ENCODE results near the gene ADAMTSL3.
"Not testable (repeated sequence)": the region's sequence is repeated elsewhere in the genome, so short reads cannot be mapped to it uniquely, and the experiment has no call there.

Gene ADAMTSL3

DNA sequence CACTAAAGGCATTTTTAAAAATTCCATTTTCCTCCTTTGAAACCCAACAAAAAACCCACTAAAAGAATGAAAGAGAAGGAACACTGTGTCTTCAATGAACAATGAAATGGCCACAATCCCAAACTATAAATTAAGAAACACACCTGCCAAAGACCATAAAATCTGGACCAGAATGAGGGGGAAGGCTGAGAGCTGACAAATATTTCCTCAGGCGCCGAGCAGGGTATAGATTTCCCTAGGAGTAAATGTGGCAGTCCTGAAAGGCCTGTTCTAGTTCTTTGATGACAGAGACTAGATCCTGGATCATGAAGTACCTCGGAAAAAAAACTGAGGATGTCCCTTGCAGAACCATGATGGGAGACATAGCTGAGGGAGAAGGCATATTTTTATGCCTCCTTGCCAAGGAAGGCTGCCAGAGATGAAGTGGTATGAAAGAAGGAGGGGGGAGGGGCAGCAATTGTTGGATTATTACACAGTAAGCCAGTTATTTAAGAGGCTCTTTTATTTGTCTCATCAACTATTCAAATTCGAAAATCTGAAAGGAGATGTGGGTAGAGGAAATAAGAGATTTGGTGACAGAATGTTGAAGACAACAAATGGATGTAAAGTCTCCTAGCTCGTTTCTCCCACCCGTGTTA is 306.4 kb downstream of the ADAMTSL3 start:
- DNase-seq (ENCODE audit: low spot score) (no peak), FAIRE-seq (no peak)

DNA sequence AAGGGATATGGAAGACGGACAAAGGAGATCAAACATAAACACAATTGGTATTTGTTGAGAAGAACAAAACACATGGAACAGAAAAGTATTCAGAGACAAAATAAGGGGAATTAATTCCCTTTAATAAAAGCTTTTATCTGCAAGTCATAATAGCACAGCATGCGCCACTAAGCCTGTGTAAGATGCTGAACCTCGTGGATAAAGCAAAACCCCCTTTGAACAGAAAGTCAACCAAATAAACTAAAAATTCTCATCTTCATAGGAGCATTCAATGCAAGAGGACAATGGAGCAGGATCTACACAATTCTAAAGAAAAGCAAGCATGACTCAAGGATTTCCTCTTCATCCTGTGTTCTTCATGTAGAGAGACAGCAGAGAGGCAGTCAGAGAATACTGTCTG is 307.4 kb downstream of the ADAMTSL3 start:
- FAIRE-seq (no peak), DNase-seq (ENCODE audit: low spot score) (no peak)

DNA sequence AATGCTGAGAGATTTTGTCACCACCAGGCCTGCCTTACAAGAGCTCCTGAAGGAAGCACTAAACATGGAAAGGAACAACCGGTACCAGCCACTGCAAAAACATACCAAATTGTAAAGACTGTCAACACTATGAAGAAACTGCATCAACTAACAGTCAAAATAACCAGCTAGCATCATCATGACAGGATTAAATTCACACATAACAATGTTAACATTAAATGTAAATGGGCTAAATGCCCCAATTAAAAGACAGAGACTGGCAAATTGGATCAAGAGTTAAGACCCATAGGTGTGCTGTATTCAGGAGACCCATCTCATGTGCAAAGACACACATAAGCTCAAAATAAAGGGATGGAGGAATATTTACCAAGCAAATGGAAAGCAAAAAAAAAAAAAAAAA is 311.0 kb downstream of the ADAMTSL3 start:
- DNase-seq (ENCODE audit: low spot score); FAIRE-seq: not testable (repeated sequence)

DNA sequence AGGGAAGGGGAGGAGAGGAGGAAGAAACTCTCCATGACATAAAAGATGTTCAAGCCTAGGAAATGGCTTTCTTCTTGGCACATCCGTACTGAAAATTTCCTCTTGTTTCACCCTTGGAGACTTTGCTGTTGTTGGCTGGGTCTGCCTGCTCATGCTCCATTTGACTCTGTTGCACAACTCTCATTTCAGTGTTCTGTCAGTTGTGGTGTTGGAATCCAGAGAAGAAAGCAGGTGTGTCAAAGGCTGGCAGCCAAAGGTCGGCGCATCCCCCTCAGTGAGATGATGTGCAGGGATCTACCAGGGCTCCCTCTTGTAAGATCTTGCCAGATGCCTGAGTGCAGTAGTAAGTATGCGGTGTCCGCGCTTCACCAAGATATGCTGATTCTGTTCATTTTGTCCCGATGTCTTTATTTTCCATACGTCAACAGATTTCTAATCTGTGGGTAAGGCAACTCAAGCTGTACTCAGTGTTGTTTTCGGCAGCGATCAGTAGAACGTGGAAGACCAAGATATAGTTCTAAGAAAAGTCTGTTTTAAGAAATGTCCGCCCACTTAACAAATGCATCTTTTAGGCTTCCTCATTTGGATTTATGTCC is 316.5 kb downstream of the ADAMTSL3 start:
- no peak for DNase-seq (ENCODE audit: low spot score)
- no peak for FAIRE-seq

DNA sequence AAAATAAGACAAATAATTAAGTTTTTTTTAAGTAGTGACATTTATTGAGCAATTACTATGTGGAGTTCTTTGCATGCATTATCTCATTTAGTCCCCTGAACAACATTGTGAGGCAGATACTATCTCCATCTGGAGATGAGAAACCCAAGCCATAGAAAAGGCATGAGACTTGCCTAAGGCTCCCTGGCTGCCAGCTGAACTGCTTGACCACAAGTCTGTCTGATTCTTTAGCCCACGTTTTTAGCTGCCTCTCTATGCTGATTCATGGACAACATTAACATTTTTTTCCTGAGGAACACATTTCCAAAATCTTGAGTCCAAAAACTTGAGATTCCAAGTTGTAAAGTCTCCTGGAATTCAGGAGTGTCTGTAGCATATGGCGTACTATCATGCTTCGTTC is 318.1 kb downstream of the ADAMTSL3 start:
- FAIRE-seq = no peak
- DNase-seq (ENCODE audit: low spot score) = no peak

DNA sequence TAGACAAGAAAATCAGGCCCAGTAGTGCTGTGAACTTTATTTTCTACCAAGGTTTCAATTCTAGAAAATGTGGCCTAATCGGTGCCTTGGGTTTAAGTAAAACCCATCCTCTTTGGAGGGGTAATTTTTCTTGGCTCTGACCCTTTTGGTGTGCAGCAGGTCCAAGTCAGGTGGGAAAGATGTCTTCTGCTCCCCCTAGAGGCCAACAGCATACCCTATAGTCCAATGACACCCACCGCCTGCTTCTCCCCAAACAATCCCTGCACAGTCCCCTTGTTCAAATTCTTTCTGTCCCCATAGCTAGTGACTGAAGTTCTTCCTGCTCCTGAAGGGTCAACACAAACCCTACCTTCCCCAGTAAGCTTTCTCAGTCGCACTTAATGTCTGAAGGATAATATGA is 319.9 kb downstream of the ADAMTSL3 start:
- DNase-seq (ENCODE audit: low spot score) (no peak), FAIRE-seq (no peak)

DNA sequence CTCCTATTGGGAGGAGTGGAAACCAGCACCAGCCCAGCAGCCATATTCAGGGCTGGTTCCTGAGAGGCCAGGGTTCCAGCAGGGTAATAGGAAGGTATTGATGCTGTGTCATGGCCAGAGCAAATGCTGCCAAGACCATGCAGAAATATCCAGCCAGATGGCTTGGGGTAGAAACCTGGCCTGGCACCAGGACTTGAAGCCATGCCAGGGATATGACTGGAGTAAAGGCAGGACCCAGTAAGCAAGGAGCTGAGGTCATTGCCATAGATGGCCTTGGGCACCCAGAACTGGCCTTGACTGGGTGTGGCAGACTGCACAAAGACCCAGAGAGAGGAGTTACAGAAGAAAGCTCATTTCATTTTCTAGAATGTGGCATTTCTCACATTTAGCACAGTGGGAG is 324.1 kb downstream of the ADAMTSL3 start:
- FAIRE-seq (no peak), DNase-seq (ENCODE audit: low spot score) (no peak)

DNA sequence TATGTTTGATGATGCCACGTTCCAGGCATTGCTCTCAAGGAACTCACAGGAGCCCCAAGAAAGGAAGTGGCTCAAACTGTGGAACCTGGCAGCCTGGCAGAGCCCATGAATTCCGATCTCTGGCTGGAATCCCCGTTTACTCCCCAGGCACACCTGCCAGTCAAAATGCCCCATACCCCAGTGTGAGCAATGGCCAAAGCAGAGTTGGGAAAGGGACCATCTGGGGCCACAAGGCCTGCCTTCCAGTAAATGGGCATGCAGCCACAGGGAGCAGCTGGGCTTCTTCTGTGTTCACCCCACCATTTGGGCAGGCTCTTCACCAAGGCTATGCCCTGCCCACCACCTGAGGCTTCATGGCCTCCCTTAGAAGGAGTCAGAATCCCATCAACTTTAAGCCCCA is 324.7 kb downstream of the ADAMTSL3 start:
- FAIRE-seq = no peak
- DNase-seq (ENCODE audit: low spot score) = no peak

DNA sequence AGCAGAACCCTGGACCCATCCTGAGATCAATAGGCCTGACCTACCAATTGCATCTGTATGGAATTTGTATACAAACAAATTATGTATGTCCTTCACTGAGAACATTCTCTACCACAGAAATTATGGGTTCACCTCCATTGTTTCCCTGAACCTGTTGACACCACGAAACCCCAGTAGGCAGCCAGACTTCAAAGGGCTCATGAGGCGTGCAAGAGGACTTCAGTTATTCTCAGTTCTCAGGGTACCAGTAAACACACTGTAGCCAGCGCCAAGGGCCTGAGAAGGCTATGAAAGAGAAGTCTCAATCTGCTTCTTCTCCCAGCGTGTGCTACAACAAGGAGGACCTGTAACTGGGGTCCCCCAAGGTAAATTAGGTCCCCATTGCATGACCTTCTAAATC is 326.7 kb downstream of the ADAMTSL3 start:
- FAIRE-seq (no peak), DNase-seq (ENCODE audit: low spot score) (no peak)

DNA sequence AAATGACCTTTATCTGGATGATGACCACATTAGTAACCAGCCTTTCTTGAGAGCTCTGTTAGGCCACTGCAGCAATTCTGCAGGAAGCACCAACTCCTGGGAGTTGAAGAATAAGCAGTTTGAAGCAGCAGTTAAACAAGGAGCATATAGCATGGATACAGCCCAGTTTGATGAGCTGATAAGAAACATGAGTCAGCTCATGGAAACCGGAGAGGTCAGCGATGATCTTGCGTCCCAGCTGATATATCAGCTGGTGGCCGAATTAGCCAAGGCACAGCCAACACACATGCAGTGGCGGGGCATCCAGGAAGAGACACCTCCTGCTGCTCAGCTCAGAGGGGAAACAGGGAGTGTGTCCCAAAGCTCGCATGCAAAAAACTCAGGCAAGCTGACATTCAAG is 328.8 kb downstream of the ADAMTSL3 start:
- DNase-seq (ENCODE audit: low spot score) (no peak), FAIRE-seq (no peak)

DNA sequence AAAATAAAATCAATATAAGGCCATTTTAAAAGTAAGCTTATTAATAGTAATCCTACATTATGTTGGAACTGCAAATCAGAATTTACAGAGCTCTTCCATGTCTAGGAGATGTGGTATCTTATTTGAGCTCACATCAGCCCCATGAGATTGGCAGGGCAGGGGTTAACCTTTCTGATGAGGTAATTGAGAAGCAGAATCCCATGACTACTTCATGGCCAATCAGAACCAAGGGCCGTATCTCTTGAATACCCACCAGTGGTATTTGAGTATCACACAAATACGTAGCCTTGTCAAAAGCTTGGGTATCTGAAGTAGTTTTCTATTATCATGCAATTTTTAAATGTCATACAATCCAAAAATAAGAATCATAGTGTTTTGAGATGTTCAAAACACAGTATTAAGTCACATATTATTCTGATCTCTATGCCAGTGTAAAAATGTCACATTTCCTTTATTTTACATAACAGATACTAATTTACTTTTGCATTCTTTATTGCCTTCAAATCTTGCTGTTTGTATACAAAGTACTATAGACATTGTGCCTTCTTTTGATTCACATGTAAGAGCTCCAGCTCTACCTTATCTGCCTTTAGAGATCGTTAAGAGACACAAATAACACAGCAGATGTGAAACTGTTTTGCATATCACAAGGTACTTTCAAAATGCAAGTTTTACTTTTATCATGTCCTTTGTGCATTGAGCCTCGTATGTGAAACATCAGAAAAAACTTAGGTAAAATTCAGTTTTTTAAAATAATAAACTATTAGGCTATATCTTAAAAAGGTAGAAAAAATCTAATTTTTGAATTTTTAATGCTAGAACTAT is 329.9 kb downstream of the ADAMTSL3 start:
- FAIRE-seq (no peak), DNase-seq (ENCODE audit: low spot score) (no peak)

DNA sequence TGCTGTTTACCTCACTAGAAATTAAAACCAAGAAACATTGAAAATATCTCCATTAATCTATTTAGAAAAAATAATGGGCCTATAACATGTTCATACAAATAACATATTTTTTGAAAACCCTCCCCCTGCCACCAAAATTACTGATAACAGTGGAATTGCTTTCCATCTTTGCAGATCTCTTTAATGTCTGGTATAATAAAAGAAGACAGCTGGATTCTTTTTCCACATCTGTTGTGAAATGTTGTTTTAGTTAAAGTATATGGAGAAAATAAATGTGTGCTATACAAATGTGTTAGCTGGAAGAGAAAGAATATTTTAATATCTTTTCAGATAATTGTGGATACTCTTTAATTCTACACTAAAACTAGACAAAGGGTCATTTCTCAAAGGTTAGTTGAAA is 330.7 kb downstream of the ADAMTSL3 start:
- FAIRE-seq (no peak), DNase-seq (ENCODE audit: low spot score) (no peak)

DNA sequence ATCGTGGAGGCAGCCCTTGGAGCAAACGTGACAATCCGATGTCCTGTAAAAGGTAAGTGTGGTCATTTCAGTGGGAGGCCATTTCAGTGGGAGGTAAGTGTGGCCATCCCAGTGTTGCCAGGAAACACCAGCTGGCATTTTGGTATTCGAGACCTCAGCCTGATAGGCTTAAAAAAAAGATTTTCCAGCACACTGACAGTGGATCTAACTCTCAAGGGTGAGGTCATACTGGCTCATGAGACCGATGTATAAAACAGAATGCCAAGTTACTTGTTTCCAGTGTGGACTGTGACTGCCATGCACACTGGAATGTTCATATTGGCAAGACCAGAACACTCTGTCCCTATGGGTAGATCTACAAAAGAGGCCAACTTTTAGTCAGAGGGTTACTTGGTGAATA is 337.2 kb downstream of the ADAMTSL3 start:
- FAIRE-seq (peak; percentile 42), DNase-seq (ENCODE audit: low spot score) (no peak)

DNA sequence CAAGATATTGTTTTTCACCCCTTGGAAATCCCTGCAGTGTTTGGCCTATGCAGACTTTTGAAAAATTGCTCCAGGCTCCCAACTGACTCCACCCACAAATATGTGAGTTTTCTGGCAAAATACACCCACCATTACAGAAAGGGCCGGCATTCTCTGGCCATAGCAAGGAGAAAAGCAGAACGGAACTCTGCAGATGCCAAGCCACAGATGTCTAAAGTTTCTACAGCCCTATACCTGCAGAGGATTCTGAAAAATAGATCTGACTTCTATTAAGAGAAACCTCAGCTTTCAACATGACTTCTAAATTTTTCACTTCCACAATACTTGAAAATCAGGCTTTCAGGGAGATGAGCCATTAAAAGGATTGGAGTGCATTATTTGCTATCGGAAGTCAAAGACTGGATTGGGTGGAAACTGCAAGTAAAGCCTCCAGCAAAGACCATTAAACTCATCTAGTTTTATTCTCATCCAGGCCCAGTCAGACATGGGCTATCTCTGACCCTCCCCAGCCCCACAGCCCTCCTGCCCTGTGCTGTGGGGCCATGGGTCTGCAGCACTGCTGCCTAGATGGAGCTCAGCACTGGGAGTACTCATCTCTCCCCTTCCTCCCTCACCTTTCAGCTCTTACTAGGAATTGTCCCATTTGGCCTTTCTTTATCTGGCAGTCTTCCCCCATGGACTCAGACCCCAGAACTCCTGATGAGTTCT is 338.6 kb downstream of the ADAMTSL3 start:
- DNase-seq (ENCODE audit: low spot score) (no peak), FAIRE-seq (no peak)

DNA sequence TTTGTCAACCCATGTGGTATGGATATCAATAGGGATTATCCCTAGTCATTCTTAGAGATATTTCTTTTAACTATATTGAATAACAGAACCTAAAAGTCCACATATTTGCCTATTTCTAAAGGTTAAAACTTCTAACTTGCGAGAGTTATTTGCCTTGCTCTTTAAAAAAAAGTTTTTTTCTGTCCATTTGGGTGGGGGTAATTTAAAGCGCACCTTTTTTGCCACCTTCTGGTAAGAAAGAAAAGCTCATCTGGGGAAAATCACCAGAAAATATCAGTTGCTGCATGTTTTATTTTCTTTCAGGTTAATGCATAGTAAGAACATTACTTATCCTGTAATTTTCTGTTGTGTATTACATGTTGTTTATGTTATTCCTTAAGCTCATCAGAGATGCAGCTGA is 339.7 kb downstream of the ADAMTSL3 start:
- DNase-seq (ENCODE audit: low spot score) = no peak
- no peak for FAIRE-seq

DNA sequence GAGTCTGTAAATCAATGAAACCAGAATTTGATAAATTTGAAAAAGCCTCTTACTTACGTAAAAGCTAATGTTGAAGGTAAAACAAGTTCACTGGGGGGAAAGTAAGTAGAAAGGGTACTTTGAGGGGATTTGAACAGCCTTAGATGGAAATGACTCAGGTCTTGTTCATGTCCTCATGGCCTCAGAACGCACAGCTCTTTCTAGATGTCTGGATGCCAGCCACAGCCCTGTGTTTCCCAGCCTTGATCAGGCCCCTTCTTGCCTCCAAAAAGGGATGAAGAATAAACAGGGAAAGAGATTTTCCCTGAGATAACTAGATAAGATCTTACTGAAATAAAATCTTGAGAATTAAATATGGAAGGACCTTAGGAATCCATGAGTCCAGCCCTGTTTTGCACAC is 344.6 kb downstream of the ADAMTSL3 start:
- FAIRE-seq (no peak), DNase-seq (ENCODE audit: low spot score) (no peak)

DNA sequence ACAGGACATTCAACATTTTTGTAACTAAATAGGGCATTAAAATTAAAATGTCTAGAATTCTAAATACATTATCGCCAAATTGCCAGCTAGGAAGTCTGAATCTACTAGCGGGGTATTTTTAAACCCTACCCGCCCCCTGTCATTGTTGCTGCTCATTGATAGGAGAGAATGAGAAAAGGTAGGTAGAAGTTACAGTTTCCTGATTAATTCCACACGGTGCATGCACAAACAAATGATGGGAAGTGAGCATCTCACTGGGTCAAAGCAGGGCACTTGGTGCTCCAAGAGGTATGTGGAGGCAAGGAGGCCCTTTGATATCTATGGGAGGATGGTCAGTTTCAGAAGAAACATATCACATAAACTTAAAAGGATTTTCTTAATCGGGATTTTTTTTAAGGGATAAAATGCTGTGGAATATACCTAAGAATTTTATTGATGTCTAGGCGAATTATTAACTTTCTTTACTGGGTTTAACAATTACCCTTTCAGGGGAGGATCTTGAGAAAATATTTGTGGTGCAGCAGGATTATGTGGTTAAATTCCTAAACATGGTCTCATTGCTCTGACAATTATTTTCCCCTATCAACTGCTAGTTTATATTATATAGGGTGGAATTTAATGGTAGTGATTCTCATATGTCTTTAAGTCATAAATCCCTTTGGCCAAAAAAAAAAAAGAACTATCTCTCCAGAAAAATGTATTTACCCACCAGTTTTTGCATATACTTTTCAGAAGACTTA is 345.6 kb downstream of the ADAMTSL3 start:
- peak; percentile 20 for FAIRE-seq
- peak; percentile 44 for DNase-seq (ENCODE audit: low spot score)

DNA sequence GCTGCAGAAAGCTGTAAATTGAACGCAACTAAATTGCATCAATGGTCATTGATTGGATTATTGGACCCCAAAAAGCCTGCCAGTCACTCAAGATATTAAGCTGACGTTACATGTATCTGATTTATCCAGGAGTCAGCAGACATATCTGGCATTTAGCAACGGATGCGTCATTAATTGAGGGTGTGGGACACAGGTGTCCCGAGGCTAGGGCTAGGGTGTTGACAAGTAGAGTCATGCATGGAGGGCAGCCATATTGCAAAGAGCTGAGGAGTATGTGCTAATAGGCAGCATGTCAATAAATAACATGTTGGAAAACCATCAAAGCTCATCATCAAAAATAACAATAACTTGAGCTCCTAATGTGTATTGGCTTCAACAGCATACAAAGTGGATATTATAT is 347.1 kb downstream of the ADAMTSL3 start:
- DNase-seq (ENCODE audit: low spot score) (no peak), FAIRE-seq (no peak)

DNA sequence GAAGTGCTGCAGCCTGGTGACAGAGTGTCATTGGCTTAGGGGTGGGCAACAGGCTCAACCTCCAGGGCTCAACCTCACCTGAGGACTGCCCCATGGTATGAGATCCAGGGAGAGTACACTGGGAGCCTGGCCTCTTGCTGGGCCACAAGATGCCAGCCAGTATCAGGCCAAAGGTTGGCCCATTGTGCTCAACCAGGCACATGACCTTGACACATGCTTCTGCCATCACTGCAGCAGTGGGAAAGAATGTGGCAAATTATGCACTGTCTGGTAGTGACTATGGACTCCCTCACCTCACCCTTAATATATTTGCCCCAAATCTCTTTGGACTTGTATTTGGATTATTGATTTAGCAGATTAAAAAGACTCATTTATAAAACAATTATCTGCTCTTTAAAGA is 347.7 kb downstream of the ADAMTSL3 start:
- no peak for DNase-seq (ENCODE audit: low spot score)
- no peak for FAIRE-seq

DNA sequence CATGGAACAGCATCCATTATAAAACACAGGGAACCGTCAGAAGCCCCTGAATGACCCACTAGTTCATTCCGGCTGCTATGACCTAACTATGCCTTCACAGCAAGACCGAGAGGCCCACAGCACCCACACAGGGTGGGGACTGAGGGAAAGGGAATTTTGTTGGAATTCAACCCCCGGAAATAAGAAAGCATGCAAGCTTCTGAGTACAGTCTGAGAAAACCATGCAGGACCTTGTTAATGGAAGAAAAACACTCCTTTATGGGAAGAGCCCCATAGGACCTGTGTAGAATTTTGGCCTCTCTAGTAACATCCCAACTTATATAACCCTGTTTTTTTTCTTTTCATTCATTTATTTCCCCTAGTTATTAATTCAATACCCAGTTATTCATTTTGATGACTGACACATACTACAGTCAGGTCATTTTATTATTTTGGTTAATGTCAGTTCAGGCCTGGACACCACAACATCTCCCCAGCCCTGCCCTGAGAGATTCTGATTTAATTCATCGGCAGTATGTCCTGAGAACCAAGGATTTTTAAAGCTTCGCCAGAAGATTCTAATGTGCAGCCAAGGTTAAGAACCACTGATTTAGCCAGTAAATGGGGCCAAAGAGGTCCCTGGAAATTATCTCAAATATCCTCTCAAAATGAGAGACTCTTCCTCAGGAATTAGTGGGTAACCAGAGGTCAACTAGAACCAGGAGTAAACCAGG is 350.0 kb downstream of the ADAMTSL3 start:
- FAIRE-seq (no peak), DNase-seq (ENCODE audit: low spot score) (no peak)

DNA sequence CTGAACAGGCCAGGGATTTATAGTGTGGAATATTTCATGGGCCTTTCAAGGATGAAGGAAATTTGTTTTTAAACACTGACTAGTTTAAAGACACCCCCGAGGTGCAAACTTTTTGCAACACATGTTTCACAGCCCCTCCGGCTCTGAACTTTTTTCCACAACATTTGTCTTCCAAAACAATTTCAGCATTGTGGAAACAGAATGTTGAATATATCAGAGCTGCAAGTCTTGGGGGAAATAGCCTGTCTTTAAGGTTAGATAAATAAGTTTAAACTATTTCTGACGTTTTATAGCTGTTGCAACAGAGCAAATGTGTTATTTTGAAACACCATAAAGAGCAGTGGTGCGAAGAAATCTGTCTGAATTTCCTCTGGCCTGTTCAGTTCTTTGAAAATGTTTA is 352.5 kb downstream of the ADAMTSL3 start:
- no peak for DNase-seq (ENCODE audit: low spot score)
- no peak for FAIRE-seq

All from urothelium cell line (cell line).